ENCODE measurements around the gene ITGB3. TPM values are rescaled to one million over a fixed set of nuclear protein-coding genes. Genes with fewer than 3 reads are reported as not detected.

Gene ITGB3
- total RNA-seq, 4 donors from 2014 or later, result 7.4 to 28.7 (median 23.5) TPM

DNA sequence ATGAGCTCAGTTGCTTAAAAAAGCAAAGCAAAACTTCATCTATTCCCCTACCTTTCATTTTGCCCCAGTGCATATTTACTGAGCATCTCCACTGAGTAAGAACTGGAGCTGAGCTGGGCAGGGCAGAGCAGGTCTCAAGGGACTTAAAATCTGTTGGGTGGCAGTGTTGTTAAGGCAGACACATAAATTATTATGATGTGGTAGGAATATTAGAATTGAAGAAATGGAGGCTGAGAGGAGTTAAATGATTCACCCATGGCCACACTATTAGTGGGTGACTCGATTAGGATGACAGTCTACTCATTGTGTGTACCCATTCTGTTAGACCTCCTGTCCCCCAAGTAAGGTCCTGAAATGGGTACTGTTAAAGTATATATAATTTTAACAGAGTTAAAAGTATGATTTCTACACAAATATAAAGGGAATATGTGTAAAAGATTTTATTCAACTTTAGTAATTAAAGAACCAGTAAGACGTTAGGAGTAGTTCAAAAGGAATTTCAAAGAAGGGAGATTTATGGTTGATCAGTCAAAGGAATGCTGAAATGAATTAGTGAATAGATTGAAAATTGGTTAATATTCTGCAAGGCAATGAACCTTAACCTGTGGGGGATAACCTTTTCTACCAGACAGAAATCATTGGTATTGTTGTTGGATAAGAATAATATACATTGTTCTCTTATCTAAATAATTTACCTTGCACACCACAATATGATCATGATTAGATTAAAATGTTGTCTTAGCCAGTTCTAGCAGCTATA, 17.5 kb downstream of the ITGB3 start:
- no peak overlapping the region for H3K27ac ChIP-seq
- intact Hi-C loops (cut with DNase I; ENCODE audit: low total_unique reads), result no loop called here
- no peak overlapping the region for H3K4me3 ChIP-seq
- H3K9me3 ChIP-seq, result no peaks in the 10 kb centered on the region
- peaks cover 0 to 11% of the 10 kb centered on the region in 2 donors for H3K4me1 ChIP-seq
- no peak for DNase-seq
- no peaks in the 10 kb centered on the region for H3K27me3 ChIP-seq
- no peaks in the 10 kb centered on the region for H3K36me3 ChIP-seq
- TF ChIP-seq, protein P1, sequence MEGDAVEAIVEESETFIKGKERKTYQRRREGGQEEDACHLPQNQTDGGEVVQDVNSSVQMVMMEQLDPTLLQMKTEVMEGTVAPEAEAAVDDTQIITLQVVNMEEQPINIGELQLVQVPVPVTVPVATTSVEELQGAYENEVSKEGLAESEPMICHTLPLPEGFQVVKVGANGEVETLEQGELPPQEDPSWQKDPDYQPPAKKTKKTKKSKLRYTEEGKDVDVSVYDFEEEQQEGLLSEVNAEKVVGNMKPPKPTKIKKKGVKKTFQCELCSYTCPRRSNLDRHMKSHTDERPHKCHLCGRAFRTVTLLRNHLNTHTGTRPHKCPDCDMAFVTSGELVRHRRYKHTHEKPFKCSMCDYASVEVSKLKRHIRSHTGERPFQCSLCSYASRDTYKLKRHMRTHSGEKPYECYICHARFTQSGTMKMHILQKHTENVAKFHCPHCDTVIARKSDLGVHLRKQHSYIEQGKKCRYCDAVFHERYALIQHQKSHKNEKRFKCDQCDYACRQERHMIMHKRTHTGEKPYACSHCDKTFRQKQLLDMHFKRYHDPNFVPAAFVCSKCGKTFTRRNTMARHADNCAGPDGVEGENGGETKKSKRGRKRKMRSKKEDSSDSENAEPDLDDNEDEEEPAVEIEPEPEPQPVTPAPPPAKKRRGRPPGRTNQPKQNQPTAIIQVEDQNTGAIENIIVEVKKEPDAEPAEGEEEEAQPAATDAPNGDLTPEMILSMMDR (IDR thresholded peaks at IDR 0.05), result no peak
- TF ChIP-seq POLR2A (IDR thresholded peaks at IDR 0.05), result no peak

DNA sequence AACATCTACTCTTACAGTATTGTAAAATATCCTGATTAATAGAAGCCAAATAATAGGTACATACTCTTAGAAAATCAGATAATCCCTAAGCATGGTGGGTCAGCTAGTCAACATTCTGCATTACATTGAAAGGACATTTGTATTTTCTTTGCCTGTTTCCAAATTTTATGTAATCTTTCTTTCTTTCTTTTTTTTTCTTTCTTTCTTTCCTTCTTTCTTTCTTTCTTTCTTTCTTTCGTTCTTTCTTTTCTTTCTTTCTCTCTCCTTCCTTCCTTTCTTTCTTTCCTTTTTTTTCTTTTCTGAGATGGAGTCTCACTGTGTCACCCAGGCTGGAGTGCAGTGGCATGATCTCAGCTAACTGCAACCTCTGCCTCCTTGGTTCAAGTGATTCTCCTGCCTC, 18.9 kb downstream of the ITGB3 start:
- H3K4me3 ChIP-seq, result no peak overlapping the region
- peaks cover 3 to 18% of the 10 kb centered on the region in 2 donors for H3K4me1 ChIP-seq
- no peaks in the 10 kb centered on the region for H3K36me3 ChIP-seq
- TF ChIP-seq POLR2A (IDR thresholded peaks at IDR 0.05), result no peak
- TF ChIP-seq, protein P1 (IDR thresholded peaks at IDR 0.05), result no peak
- H3K27ac ChIP-seq, result no peak overlapping the region
- intact Hi-C loops (cut with DNase I; ENCODE audit: low total_unique reads), result no loop called here
- DNase-seq, result no peak
- H3K9me3 ChIP-seq, result no peaks in the 10 kb centered on the region
- H3K27me3 ChIP-seq, result no peaks in the 10 kb centered on the region

DNA sequence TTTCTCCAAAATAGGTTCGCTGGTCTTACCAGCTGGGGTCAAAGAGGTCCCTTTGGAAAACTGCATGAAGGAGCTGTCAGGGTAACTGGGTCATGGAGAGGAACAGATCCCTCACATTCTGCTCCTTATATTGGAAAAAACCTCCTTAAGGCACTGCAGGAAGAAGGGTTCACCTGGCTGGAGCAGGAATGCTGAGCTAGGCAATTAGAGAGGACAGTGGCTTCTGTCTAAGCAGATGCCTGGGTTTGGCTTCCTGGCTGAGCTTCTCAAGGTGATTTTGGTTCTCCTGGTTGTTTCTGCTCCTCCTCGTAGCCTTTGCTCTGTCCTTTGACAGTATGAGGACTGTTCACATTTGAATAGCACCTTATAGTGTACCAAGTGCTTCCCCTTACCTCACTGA, 19.6 kb downstream of the ITGB3 start:
- Histone ChIP-seq H3K4me3 (no peak overlapping the region), H3K27ac (peak overlapping the region; percentile 92 to 95), H3K27me3 (no peaks in the 10 kb centered on the region), H3K36me3 (no peaks in the 10 kb centered on the region), H3K9me3 (no peaks in the 10 kb centered on the region), H3K4me1 (peaks cover 7 to 24% of the 10 kb centered on the region in 2 donors)
- DNase-seq, result no peak
- intact Hi-C loops (cut with DNase I; ENCODE audit: low total_unique reads), result no loop called here
- TF ChIP-seq POLR2A (IDR thresholded peaks at IDR 0.05), result no peak

DNA sequence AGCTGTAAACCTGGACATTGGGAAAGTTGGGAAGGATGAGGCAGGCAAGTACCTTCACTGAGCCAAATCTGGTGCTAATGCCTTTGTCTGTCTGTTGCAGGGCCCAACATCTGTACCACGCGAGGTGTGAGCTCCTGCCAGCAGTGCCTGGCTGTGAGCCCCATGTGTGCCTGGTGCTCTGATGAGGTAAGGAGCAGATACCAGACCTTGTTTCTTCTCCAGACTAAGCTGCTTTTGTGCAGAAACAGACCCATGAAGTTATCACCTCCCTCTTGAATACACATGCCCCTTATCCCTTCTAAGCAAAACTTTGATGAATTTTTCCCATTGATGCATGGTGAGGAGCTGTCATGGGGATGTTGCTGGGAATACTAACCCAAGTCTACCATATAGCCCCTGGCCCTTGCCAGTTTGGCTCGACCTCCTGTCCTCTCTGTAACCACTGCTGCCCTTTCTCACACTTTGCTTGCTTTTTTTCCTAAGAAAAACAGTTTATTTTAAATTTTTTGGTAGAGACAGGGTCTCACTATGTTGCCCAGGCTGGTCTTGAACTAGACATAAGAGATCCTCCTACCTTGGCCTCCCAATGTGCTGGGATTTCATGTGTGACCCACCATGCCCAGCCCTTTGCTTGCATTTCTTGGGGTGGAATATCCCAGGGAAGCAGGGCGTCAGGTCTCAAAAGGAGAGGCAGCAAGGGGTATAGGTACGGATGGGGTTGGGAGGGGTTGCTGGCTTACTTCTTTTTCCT, 20.9 kb downstream of the ITGB3 start:
- H3K36me3 ChIP-seq, result no peaks in the 10 kb centered on the region
- H3K9me3 ChIP-seq, result no peaks in the 10 kb centered on the region
- no peaks in the 10 kb centered on the region for H3K27me3 ChIP-seq
- TF ChIP-seq, protein P1 (IDR thresholded peaks at IDR 0.05), result no peak
- TF ChIP-seq POLR2A (IDR thresholded peaks at IDR 0.05), result no peak
- H3K4me3 ChIP-seq, result no peak overlapping the region
- peaks cover 11 to 32% of the 10 kb centered on the region in 2 donors for H3K4me1 ChIP-seq
- peak overlapping the region; percentile 92 to 95 for H3K27ac ChIP-seq
- DNase-seq, result no peak
- intact Hi-C loops (cut with DNase I; ENCODE audit: low total_unique reads), result no loop called here

DNA sequence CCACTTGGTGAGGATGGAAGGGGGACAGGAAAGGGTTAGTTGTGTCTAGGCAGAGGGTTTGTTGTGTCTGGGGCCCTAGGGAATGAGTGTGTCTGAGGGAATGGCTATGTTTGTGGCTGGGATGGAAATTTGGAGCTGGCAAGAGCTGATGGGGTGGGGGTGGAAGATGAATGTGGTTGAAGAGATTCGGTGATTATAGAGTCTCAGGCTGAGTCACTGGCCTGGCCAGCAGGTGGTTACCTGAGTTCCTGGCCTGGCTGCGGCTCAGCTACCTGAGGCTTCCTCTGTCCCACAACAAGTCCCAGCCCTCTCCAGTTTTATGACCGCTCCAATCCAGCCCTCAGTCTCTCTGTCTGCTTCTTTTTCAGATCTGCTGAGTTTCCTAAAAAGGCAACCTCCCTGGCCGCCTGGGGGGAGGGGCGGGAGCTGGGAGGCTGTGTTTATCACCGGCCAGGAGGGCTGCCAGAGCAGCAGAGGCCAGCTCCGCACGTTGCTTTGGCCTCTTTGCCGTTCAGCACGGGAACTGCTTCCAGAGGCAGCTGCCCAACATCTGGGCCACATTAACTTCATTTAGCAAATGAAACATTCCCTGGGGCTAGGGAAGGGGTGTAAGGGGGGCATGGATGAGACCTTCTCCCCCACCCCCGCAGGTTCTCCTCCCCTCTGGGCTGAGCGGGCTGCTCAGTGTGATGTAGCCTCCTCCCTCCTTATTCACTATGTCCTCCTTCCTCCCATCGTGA, 21.8 kb downstream of the ITGB3 start:
- Histone ChIP-seq H3K36me3 (no peaks in the 10 kb centered on the region), H3K4me1 (peaks cover 20 to 40% of the 10 kb centered on the region in 2 donors), H3K4me3 (no peak overlapping the region), H3K9me3 (no peaks in the 10 kb centered on the region), H3K27me3 (no peaks in the 10 kb centered on the region), H3K27ac (peak overlapping the region; percentile 92 to 95)
- DNase-seq, result peak; percentile 96 to 97
- intact Hi-C loops (cut with DNase I; ENCODE audit: low total_unique reads), result no loop called here
- TF ChIP-seq, protein P1 (IDR thresholded peaks at IDR 0.05), result peak in 1 of 4 experiments; percentile 31
- TF ChIP-seq POLR2A (IDR thresholded peaks at IDR 0.05), result peak; percentile 56 to 60

Measured in uterus (tissue), 4 donors.